ENCODE measurements around the gene GET4.

GET4 gene

DNA sequence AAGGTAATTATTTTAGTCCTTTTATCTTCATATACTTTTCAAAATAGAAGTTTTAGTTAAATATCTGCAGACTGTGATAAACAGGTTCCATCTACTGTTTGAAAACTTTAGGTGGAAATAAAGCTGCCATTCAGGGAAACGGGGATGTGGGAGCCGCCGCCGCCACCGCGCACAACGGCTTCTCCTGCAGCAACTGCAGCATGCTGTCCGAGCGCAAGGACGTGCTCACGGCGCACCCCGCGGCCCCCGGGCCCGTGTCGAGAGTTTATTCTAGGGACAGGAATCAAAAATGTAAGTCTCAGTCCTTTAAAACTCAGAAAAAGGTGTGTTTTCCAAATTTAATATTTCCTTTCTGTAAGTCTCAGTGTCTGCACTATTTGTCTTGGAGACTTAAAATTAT is 33.1 kb upstream of the GET4 start:
- Histone ChIP-seq H3K4me2 (ENCODE audit: low read depth, low read length) (no peak overlapping the region), H2AFZ (ENCODE audit: low read length) (no peak overlapping the region), H3K4me1 (ENCODE audit: low read length) (no peaks in the 10 kb centered on the region), H3K4me3 (ENCODE audit: low read length) (no peak overlapping the region), H3F3A (ENCODE audit: insufficient read depth, low read length) (no peaks in the 10 kb centered on the region), H3K9me2 (replicated peaks; ENCODE audit: insufficient read depth, low read length) (no peaks in the 10 kb centered on the region), H3K9ac (ENCODE audit: low read length) (no peak overlapping the region), H3K9me3 (replicated peaks; ENCODE audit: insufficient read depth, low read length) (no peaks in the 10 kb centered on the region), H3K27me3 (replicated peaks; ENCODE audit: insufficient read depth, low read length) (no peaks in the 10 kb centered on the region), H3K79me2 (ENCODE audit: low read length) (peaks cover 28% of the 10 kb centered on the region), H4K20me1 (ENCODE audit: insufficient read depth, low read length) (no peaks in the 10 kb centered on the region), H3K27ac (ENCODE audit: low read length) (no peak overlapping the region), H3K36me3 (replicated peaks; ENCODE audit: insufficient read depth, low read length) (peaks cover 27% of the 10 kb centered on the region)
- DNase-seq: no peak
- TF ChIP-seq EZH2phosphoT487 (IDR thresholded peaks at IDR 0.05; ENCODE audit: low read length): no peak
- no peak for TF ChIP-seq EZH2 (optimal IDR thresholded peaks at IDR 0.05; ENCODE audit: low read depth, low read length)
- TF ChIP-seq, protein P1, sequence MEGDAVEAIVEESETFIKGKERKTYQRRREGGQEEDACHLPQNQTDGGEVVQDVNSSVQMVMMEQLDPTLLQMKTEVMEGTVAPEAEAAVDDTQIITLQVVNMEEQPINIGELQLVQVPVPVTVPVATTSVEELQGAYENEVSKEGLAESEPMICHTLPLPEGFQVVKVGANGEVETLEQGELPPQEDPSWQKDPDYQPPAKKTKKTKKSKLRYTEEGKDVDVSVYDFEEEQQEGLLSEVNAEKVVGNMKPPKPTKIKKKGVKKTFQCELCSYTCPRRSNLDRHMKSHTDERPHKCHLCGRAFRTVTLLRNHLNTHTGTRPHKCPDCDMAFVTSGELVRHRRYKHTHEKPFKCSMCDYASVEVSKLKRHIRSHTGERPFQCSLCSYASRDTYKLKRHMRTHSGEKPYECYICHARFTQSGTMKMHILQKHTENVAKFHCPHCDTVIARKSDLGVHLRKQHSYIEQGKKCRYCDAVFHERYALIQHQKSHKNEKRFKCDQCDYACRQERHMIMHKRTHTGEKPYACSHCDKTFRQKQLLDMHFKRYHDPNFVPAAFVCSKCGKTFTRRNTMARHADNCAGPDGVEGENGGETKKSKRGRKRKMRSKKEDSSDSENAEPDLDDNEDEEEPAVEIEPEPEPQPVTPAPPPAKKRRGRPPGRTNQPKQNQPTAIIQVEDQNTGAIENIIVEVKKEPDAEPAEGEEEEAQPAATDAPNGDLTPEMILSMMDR (IDR thresholded peaks at IDR 0.05; ENCODE audit: low read length): no peak

- peaks cover 27% of the 10 kb centered on the region for H3K79me2 ChIP-seq (ENCODE audit: low read length)
- no peaks in the 10 kb centered on the region for H3F3A ChIP-seq (ENCODE audit: insufficient read depth, low read length)
- no peak overlapping the region for H3K4me3 ChIP-seq (ENCODE audit: low read length)
- no peaks in the 10 kb centered on the region for H3K9me2 ChIP-seq (replicated peaks; ENCODE audit: insufficient read depth, low read length)
- no peaks in the 10 kb centered on the region for H3K4me1 ChIP-seq (ENCODE audit: low read length)
- DNase-seq: no peak
- H3K4me2 ChIP-seq (ENCODE audit: low read depth, low read length): no peak overlapping the region
- no peak overlapping the region for H3K27ac ChIP-seq (ENCODE audit: low read length)
- no peak overlapping the region for H3K9ac ChIP-seq (ENCODE audit: low read length)
- H3K27me3 ChIP-seq (replicated peaks; ENCODE audit: insufficient read depth, low read length): no peaks in the 10 kb centered on the region
- TF ChIP-seq, protein P1 (IDR thresholded peaks at IDR 0.05; ENCODE audit: low read length): no peak
- TF ChIP-seq EZH2phosphoT487 (IDR thresholded peaks at IDR 0.05; ENCODE audit: low read length) (no peak), EZH2 (optimal IDR thresholded peaks at IDR 0.05; ENCODE audit: low read depth, low read length) (no peak)
- no peaks in the 10 kb centered on the region for H4K20me1 ChIP-seq (ENCODE audit: insufficient read depth, low read length)
- H3K9me3 ChIP-seq (replicated peaks; ENCODE audit: insufficient read depth, low read length): no peaks in the 10 kb centered on the region
- no peak overlapping the region for H2AFZ ChIP-seq (ENCODE audit: low read length)
- peaks cover 22% of the 10 kb centered on the region for H3K36me3 ChIP-seq (replicated peaks; ENCODE audit: insufficient read depth, low read length)
These were observed 32.3 kb upstream of the GET4 start for GRCh38 chr7:844043-844442.

GRCh38 chr7:844514-844913 is 31.8 kb upstream of the GET4 start:
- Histone ChIP-seq H3K9me2 (replicated peaks; ENCODE audit: insufficient read depth, low read length) (no peaks in the 10 kb centered on the region), H3K27ac (ENCODE audit: low read length) (no peak overlapping the region), H3K9ac (ENCODE audit: low read length) (no peak overlapping the region), H3K27me3 (replicated peaks; ENCODE audit: insufficient read depth, low read length) (no peaks in the 10 kb centered on the region), H3K4me2 (ENCODE audit: low read depth, low read length) (no peak overlapping the region), H3K9me3 (replicated peaks; ENCODE audit: insufficient read depth, low read length) (no peaks in the 10 kb centered on the region), H3K4me3 (ENCODE audit: low read length) (no peak overlapping the region), H3K4me1 (ENCODE audit: low read length) (no peaks in the 10 kb centered on the region), H4K20me1 (ENCODE audit: insufficient read depth, low read length) (no peaks in the 10 kb centered on the region), H3F3A (ENCODE audit: insufficient read depth, low read length) (no peaks in the 10 kb centered on the region), H3K36me3 (replicated peaks; ENCODE audit: insufficient read depth, low read length) (peaks cover 21% of the 10 kb centered on the region), H3K79me2 (ENCODE audit: low read length) (peaks cover 27% of the 10 kb centered on the region), H2AFZ (ENCODE audit: low read length) (no peak overlapping the region)
- no peak for DNase-seq
- TF ChIP-seq EZH2phosphoT487 (IDR thresholded peaks at IDR 0.05; ENCODE audit: low read length) (no peak), EZH2 (optimal IDR thresholded peaks at IDR 0.05; ENCODE audit: low read depth, low read length) (no peak)
- TF ChIP-seq, protein P1 (IDR thresholded peaks at IDR 0.05; ENCODE audit: low read length): no peak
